Esophagus muscularis mucosa (tissue), 4 donors: Measurements from ENCODE around the gene MCOLN2.

Experiments used
- CTCF ChIP-seq, 3 experiments: fragments of 200-600 bp in 2 of 3; fragments of 450-650 bp in 1 of 3; sonication (generic) in 2 of 3; IDR thresholded peaks; one replicate each; pipeline ENCODE4 v1.5.1; 2017 to 2019; ENCODE audit warnings: antibody characterized with exemption in 3 of 3, mild to moderate bottlenecking in 2 of 3, moderate library complexity in 1 of 3
- EP300 ChIP-seq: sonication (generic); formaldehyde crosslinking; IDR thresholded peaks from one replicate; pipeline ENCODE4 v1.6.1; 2017; ENCODE audit warnings: antibody characterized with exemption
- POLR2A ChIP-seq: fragments of 450-650 bp; IDR thresholded peaks from one replicate; pipeline ENCODE4 v1.6.1; 2017; ENCODE audit warnings: antibody characterized with exemption, moderate library complexity, mild to moderate bottlenecking, low read depth

DNA sequence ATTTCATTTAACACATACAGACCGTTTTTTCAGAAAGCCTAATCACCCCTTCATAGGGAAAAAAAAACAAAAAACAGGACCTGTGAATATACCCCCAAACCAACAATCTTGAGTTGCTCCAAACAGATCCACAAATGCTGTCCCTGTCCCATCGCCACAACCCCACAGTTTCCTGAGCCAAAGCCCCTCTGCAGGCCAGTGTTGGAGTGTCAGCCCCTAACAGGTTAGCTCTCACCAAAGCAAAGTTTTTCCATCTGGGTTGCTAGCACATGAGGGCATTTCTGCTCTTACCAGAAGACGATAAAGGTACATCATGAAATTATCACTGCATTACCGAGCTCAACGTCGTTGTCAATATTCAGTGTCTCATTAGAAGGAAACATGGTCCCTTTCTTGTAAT, 40.8 kb downstream of the MCOLN2 start:
- TF ChIP-seq CTCF (IDR thresholded peaks at IDR 0.05) = no peak
- no peak for TF ChIP-seq EP300
- TF ChIP-seq POLR2A = no peak
